Transverse colon (tissue), 4 donors: ENCODE measurements around the gene NFE2. TPM values are rescaled to one million over a fixed set of nuclear protein-coding genes. Genes with fewer than 3 reads are reported as not detected.
A peak's percentile ranks its signal among the peaks of the same experiment; 100 is the strongest.

Experiments used
- DNase-seq: peaks from one replicate; pipeline ENCODE4 v3.0.0-alpha.2; 2019
- H3K27ac ChIP-seq, 4 donors: fragments of 200-600 bp; sonication (generic); 2 replicates each; pipeline ENCODE4 v1.5.1; 2016 to 2018; ENCODE audit warnings: inconsistent platforms in 4 of 4
- H3K27me3 ChIP-seq: fragments of 200-600 bp; sonication (generic); 2 replicates; pipeline ENCODE4 v1.5.1; 2017; ENCODE audit warnings: inconsistent platforms
- H3K36me3 ChIP-seq, 4 donors: fragments of 200-600 bp; sonication (generic); 2 replicates each; pipeline ENCODE4 v1.5.1; 2017 to 2019; ENCODE audit warnings: inconsistent platforms in 4 of 4
- H3K4me1 ChIP-seq, 4 donors: fragments of 200-600 bp; sonication (generic); 2 replicates each; pipeline ENCODE4 v1.5.1; 2017 to 2020; ENCODE audit warnings: inconsistent platforms in 4 of 4
- H3K4me3 ChIP-seq, 4 donors: fragments of 200-600 bp; sonication (generic); 1 replicate in 1 of 4; 2 replicates in 3 of 4; pipeline versions ENCODE4 v1.5.1 to v1.6.1; 2017 to 2019; ENCODE audit warnings: inconsistent platforms in 4 of 4
- H3K9me3 ChIP-seq, 2 donors: fragments of 200-600 bp; sonication (generic); 2 replicates each; pipeline ENCODE4 v1.5.1; 2017 to 2019; ENCODE audit warnings: inconsistent platforms in 2 of 2
- CTCF ChIP-seq, 5 experiments: fragments of 200-600 bp in 3 of 5; fragments of 450-650 bp in 2 of 5; sonication (generic) in 3 of 5; IDR thresholded peaks; 1 replicate in 2 of 5; 2 replicates in 3 of 5; pipeline ENCODE4 v1.5.1; 2016 to 2017; ENCODE audit warnings: antibody characterized with exemption in 5 of 5, inconsistent platforms in 3 of 5, mild to moderate bottlenecking in 2 of 5, moderate library complexity in 1 of 5
- EP300 ChIP-seq: sonication (generic); formaldehyde crosslinking; IDR thresholded peaks from one replicate; pipeline ENCODE4 v1.6.1; 2017; ENCODE audit warnings: antibody characterized with exemption, low read depth
- POLR2A ChIP-seq: fragments of 450-650 bp; IDR thresholded peaks from one replicate; pipeline ENCODE4 v1.6.1; 2016; ENCODE audit warnings: antibody characterized with exemption, mild to moderate bottlenecking, moderate library complexity
- POLR2AphosphoS5 ChIP-seq, 3 donors: sonication (generic); formaldehyde crosslinking; IDR thresholded peaks; one replicate each; pipeline ENCODE4 v1.6.1; 2016; ENCODE audit warnings: antibody characterized with exemption in 3 of 3
- WGBS, 2 donors: methylation state at CpG; one replicate each; pipeline ENCODE4 v1.1.5; 2018; ENCODE audit warnings: low coverage in 1 of 2; 5-methylcytosine and 5-hydroxymethylcytosine counted together
- in situ Hi-C, 4 donors: fragments of 200-750 bp; cut with MboI; loops; one replicate each; pipeline versions ENCODE4 v1.15.0 to v1.15.1; 2017; ENCODE audit warnings: low sequenced_read_pairs in 3 of 4, low pct_ligation_motif_present in 1 of 4, low pct_unique_long_range_greater_than_20kb in 1 of 4
- intact Hi-C: fragments of 100-400 bp; cut with DNase I; formaldehyde crosslinking; loops from one replicate; pipeline ENCODE4 v1.15.1; 2023; ENCODE audit warnings: low total_unique reads
- small RNA-seq, 4 donors: library from RNA; depleted of rRNA; stranded (forward); fragments of <200 nt; gene quantifications; one replicate each; pipeline ENCODE3, GENCODE V24; 2016
- total RNA-seq, 4 donors: library from RNA; depleted of rRNA; stranded (reverse); fragments of >200 nt; gene quantifications; one replicate each; pipeline ENCODE4 v1.1.0, GENCODE V29; 2016

NFE2 gene
- total RNA-seq, 4 donors from 2014 or later = not detected

GRCh38 chr12:54251667-54252284, 49.0 kb downstream of the NFE2 start:
- Histone ChIP-seq H3K27ac (no peak overlapping the region), H3K9me3 (no peaks in the 10 kb centered on the region), H3K4me3 (no peak overlapping the region), H3K4me1 (peaks cover 0 to 10% (median 0%) of the 10 kb centered on the region in 4 donors), H3K27me3 (no peaks in the 10 kb centered on the region), H3K36me3 (peaks cover 0 to 12% (median 2%) of the 10 kb centered on the region in 4 donors)
- in situ Hi-C loops (loop anchor here in 1 of 4 donors (10.0 kb wide), 1 partner anchor 113 kb away; the partner anchor contains the start of gene GPR84), intact Hi-C loops (no loop called here)
- TF ChIP-seq CTCF (IDR thresholded peaks at IDR 0.05) (peak; percentile 54 to 59 (median 58)), POLR2AphosphoS5 (IDR thresholded peaks at IDR 0.05) (no peak)
- DNase-seq = no peak
- 98 to 100% methylated on average over 1 of the region's 1 CpG for WGBS, 2 donors

- Histone ChIP-seq H3K27me3 (no peaks in the 10 kb centered on the region), H3K9me3 (no peaks in the 10 kb centered on the region), H3K4me3 (no peak overlapping the region), H3K36me3 (peaks cover 0 to 14% (median 4%) of the 10 kb centered on the region in 4 donors), H3K27ac (no peak overlapping the region), H3K4me1 (peaks cover 0 to 10% (median 0%) of the 10 kb centered on the region in 4 donors)
- WGBS, 2 donors = 92 to 98% methylated on average over 5 of the region's 5 CpGs
- in situ Hi-C loops = no loop called here
- TF ChIP-seq POLR2AphosphoS5 (IDR thresholded peaks at IDR 0.05) (no peak), CTCF (IDR thresholded peaks at IDR 0.05) (no peak), POLR2A (no peak), EP300 (no peak)
- intact Hi-C loops = no loop called here
- no peak for DNase-seq
Observed at GRCh38 chr12:54249489-54249888, 51.3 kb downstream of the NFE2 start.

- H3K9me3 ChIP-seq = no peaks in the 10 kb centered on the region
- intact Hi-C loops = no loop called here
- H3K27ac ChIP-seq = no peak overlapping the region
- H3K4me3 ChIP-seq = no peak overlapping the region
- no peak for DNase-seq
- peaks cover 0 to 30% (median 9%) of the 10 kb centered on the region in 4 donors for H3K36me3 ChIP-seq
- peaks cover 0 to 5% (median 0%) of the 10 kb centered on the region in 4 donors for H3K4me1 ChIP-seq
- TF ChIP-seq EP300 (no peak), POLR2A (no peak), POLR2AphosphoS5 (IDR thresholded peaks at IDR 0.05) (no peak), CTCF (IDR thresholded peaks at IDR 0.05) (no peak)
- no peaks in the 10 kb centered on the region for H3K27me3 ChIP-seq
- 92 to 98% methylated on average over 6 of the region's 6 CpGs for WGBS, 2 donors
- in situ Hi-C loops = no loop called here
Observed at GRCh38 chr12:54246011-54246641, 54.7 kb downstream of the NFE2 start.

Small RNA genes within 50 kb of the gene (small RNA-seq; reads per million reads assigned to genes)
- gene MIR148B (36.2 to 169 (median 146) reads per million in 4 donors), gene RN7SL390P (0 reads per million in 4 donors), gene RN7SL744P (0 reads per million in 4 donors), gene RNU6-950P (0 reads per million in 4 donors)

Other genes starting within 250 kb of the NFE2 start
- gene HOXC4, start 247.2 kb downstream of the NFE2 start, total RNA-seq = under 1 TPM in 2 of 4 donors, not detected in 2; 0.64 to 0.68 TPM
- gene SMUG1, start 112.0 kb downstream of the NFE2 start, total RNA-seq = 10 to 100 TPM; 46.0 to 91.3 (median 50.1) TPM
- gene CBX5, start 20.9 kb downstream of the NFE2 start, total RNA-seq = 10 to 100 TPM; 18.9 to 28.8 (median 22.8) TPM
- gene HNRNPA1, start 20.3 kb downstream of the NFE2 start, total RNA-seq = 100 to 1,000 TPM; 104 to 747 (median 326) TPM
- gene COPZ1, start 24.1 kb upstream of the NFE2 start, total RNA-seq = 10 to 100 TPM; 25.8 to 79.6 (median 63.6) TPM
- not detected for gene GPR84, start 63.5 kb upstream of the NFE2 start, total RNA-seq
- 10 to 100 TPM in 1 of 4 donors, 1 to 10 TPM in 3; 1.9 to 17.5 (median 5.7) TPM for gene ZNF385A, start 83.7 kb upstream of the NFE2 start, total RNA-seq
- 100 to 1,000 TPM in 1 of 4 donors, 10 to 100 TPM in 3; 37.7 to 217 (median 73.0) TPM for gene ITGA5, start 118.3 kb upstream of the NFE2 start, total RNA-seq
- not detected for gene GTSF1, start 172.6 kb upstream of the NFE2 start, total RNA-seq
- 10 to 100 TPM in 1 of 4 donors, 1 to 10 TPM in 3; 4.5 to 14.8 (median 8.0) TPM for gene NCKAP1L, start 196.7 kb upstream of the NFE2 start, total RNA-seq
- 1 to 10 TPM; 1.2 to 4.0 (median 2.6) TPM for gene PDE1B, start 248.6 kb upstream of the NFE2 start, total RNA-seq